ENCODE data around the gene TLR2.

TLR2 gene

DNA sequence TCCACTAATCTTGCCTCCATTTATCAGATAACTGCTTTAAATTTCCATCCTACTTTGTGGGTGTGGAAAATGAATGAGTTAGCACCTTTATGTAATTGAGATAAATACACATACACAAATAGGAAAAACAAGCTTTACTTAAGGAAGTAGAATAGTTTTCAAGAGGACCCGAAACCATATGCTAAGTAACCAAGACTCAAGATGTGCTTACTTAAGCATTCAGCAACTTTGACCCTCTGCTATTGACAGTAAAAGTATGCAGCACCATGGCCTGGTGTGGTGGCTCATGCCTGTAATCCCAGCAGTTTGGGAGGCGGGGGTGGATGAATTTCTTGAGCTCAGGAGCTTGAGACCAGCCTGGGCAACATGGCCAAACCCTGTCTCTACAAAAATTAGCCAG lies 45.8 kb downstream of the TLR2 start:
- H3K4me3 ChIP-seq (ENCODE audit: low read depth, low read length), result no peak overlapping the region
- TF ChIP-seq, protein P1, sequence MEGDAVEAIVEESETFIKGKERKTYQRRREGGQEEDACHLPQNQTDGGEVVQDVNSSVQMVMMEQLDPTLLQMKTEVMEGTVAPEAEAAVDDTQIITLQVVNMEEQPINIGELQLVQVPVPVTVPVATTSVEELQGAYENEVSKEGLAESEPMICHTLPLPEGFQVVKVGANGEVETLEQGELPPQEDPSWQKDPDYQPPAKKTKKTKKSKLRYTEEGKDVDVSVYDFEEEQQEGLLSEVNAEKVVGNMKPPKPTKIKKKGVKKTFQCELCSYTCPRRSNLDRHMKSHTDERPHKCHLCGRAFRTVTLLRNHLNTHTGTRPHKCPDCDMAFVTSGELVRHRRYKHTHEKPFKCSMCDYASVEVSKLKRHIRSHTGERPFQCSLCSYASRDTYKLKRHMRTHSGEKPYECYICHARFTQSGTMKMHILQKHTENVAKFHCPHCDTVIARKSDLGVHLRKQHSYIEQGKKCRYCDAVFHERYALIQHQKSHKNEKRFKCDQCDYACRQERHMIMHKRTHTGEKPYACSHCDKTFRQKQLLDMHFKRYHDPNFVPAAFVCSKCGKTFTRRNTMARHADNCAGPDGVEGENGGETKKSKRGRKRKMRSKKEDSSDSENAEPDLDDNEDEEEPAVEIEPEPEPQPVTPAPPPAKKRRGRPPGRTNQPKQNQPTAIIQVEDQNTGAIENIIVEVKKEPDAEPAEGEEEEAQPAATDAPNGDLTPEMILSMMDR (IDR thresholded peaks at IDR 0.05; ENCODE audit: borderline replicate concordance, insufficient read depth, low read depth, low read length), result no peak

DNA sequence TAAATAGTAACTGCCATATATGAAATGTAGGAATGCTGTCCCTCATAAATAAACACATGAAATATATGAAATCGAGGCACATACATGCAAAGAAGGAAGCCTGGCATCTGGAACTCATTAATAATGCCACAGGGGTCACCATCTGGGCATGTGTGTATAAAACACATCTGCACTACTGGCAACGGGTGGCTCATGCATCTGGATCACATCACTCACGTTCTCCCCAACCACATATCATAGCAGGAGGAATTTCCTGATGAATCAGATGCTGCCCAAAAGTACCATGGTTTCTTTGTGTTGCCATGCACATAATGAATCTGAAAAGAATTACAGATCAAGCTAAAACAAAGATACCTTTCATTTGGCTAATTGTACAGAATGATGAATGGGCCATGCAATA lies 47.2 kb downstream of the TLR2 start:
- H3K4me3 ChIP-seq (ENCODE audit: low read depth, low read length), result no peak overlapping the region
- TF ChIP-seq, protein P1 (IDR thresholded peaks at IDR 0.05; ENCODE audit: borderline replicate concordance, insufficient read depth, low read depth, low read length), result no peak

DNA sequence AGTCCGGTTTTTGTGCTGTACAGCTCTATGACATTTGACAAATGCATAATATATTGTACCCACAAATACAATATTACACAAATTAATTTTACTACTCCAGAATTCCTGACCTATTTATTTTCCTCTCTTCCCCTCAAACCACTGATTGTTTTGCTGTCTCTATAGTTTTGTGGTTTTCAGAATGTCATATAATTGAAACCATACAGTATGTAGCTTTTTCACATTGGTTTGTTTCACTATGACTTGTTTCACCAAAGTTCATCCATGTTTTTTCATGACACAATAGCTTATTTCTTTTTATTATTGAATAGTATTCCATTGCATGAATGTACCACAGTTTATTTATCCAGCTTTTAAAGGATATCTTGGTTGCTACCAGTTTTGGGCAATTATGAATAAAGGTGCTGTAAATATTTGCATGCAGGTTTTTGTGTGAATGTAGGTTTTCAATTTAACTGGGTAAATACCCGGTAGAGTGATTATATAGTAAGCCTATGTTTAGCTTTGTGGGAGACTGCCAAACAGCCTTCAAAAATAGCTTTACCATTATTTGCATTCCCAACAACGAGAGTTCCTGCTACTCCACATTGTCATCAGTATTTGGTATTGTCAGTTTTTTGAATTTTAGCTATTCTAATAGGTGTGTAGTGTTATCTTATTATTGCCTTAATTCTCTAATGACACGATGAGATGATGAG lies 49.8 kb downstream of the TLR2 start:
- TF ChIP-seq, protein P1 (IDR thresholded peaks at IDR 0.05; ENCODE audit: borderline replicate concordance, insufficient read depth, low read depth, low read length), result no peak
- no peak overlapping the region for H3K4me3 ChIP-seq (ENCODE audit: low read depth, low read length)

DNA sequence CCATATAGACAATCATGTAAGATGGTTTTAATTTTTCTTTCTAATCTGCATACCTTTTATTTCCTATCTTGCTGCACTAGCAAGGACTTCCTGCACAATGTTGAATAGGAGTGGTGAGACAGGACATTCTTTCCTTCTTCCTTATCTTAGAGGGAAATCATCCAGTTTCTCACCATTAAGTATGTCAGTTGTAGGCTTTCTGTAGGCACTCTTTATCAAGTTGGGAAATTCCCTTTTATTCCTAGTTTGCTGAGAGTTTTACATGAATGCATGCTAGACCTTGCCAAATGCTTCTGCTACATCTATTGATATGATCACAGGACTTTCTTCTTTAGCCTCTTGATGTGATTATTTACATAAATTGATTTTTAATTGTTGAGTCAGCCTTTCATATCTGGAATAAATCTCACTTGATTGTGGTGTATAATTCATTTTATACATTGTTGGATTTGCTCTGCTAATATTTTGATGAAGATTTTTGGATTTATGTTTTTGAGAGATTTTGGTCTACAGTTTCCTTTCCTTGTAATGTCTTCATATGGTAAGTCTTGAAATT lies 51.9 kb downstream of the TLR2 start:
- TF ChIP-seq, protein P1 (IDR thresholded peaks at IDR 0.05; ENCODE audit: borderline replicate concordance, insufficient read depth, low read depth, low read length), result no peak
- no peak overlapping the region for H3K4me3 ChIP-seq (ENCODE audit: low read depth, low read length)

DNA sequence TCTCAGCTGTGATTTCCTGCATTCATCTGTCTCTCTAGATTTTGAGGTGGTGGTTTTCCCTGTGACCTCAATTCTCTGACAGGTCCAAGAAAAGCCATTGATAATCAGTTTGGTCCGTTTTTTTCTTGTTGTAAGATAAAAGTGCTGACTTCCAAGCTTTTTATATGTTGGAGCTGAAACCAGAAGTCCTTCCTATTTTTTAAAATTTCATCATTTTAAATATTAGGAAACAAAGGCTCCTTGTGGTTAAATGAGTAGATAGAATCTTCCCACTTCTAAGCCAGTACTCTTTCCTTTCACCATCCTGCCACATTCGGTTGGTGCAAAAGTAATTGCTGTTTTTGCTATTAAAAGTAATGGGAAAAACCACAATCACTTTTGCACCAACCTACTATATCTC lies 57.5 kb downstream of the TLR2 start:
- TF ChIP-seq, protein P1 (IDR thresholded peaks at IDR 0.05; ENCODE audit: borderline replicate concordance, insufficient read depth, low read depth, low read length), result no peak
- no peak overlapping the region for H3K4me3 ChIP-seq (ENCODE audit: low read depth, low read length)

DNA sequence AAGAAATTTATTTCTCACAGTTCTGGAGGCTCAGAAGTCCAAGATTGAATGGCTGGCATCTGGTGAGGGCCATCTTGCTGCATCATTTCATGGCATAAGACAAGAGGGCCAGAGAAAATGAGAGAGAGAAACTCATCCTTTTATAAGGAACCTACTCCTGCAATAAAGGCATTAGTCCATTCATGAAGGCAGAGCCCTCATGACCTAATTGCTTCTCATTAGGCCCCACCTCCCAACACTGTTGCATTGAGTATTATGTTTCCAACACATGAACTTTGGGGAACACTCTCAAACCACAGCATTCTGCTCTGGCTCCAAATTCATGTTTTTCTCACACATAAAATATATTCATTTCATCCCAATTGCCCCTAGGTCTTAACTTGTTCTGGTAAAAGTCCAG lies 61.6 kb downstream of the TLR2 start:
- no peak overlapping the region for H3K4me3 ChIP-seq (ENCODE audit: low read depth, low read length)
- TF ChIP-seq, protein P1 (IDR thresholded peaks at IDR 0.05; ENCODE audit: borderline replicate concordance, insufficient read depth, low read depth, low read length), result no peak

DNA sequence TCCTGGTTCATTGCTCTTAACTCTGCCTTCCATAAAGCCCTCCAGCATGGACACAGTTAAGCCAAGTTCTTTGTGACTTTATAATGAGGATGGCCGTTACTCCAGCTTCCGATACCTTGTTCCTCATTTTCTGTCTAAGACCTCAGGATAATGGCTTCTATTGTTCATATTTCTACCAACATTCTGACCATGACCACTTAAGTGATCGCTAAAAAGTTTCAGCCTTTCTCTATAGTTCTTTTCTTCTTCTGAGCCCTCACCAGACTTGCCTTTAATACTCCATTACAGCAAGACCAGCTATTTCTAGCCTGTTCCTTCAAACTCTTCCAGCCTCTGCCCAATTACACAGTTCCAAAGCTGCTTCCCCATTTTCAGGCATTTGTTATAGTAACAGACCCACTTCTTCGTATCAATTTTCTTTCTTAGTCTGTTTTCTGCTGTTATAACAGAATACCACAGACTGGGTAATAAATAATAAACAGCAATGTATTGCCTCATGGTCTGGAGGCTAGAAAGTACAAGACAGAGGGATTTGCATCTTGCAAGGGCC lies 63.4 kb downstream of the TLR2 start:
- TF ChIP-seq, protein P1 (IDR thresholded peaks at IDR 0.05; ENCODE audit: borderline replicate concordance, insufficient read depth, low read depth, low read length), result no peak
- no peak overlapping the region for H3K4me3 ChIP-seq (ENCODE audit: low read depth, low read length)

Data from GM12875 (cell line).